Metanephros (tissue), 2 donors: ENCODE results near the gene OR2Z1. TPM values are rescaled to one million over a fixed set of nuclear protein-coding genes. Genes with fewer than 3 reads are reported as not detected.

Experiments used
- small RNA-seq: library from RNA; depleted of rRNA; stranded (forward); fragments of <200 nt; gene quantifications from one replicate; pipeline ENCODE3, GENCODE V24; 2014; ENCODE audit warnings: low replicate concordance
- total RNA-seq: library from RNA; depleted of rRNA; stranded (reverse); fragments of >200 nt; gene quantifications from one replicate; pipeline ENCODE4 v1.2.3, GENCODE V29; 2014

OR2Z1 gene
- not detected for total RNA-seq

GRCh38 chr19:8721334-8721733 lies at the start of gene OR2Z1:
Gene OR2Z1 (plus strand): TSS chr19:8721634. CDS start chr19:8731029, 9,395 bp downstream.

GRCh38 chr19:8698433-8699063 lies 22.9 kb upstream of the OR2Z1 start, which contains the start of gene ACTL9:
Gene ACTL9 (minus strand): TSS chr19:8698795. CDS start chr19:8698701, 94 bp downstream.

Small RNAs within 50 kb of the gene (small RNA-seq; reads per million reads assigned to genes)
- not detected for gene AC012616.1

Other genes starting within 250 kb of the OR2Z1 start
- 6.7 TPM for gene PRAM1, start 219.0 kb upstream of the OR2Z1 start, total RNA-seq
- 20.1 TPM for gene ZNF414, start 207.5 kb upstream of the OR2Z1 start, total RNA-seq
- 20.0 TPM for gene MYO1F, start 144.2 kb upstream of the OR2Z1 start, total RNA-seq
- 78.6 TPM for gene ADAMTS10, start 110.9 kb upstream of the OR2Z1 start, total RNA-seq
- not detected for gene NFILZ, start 91.0 kb upstream of the OR2Z1 start, total RNA-seq
- gene ACTL9, start 22.8 kb upstream of the OR2Z1 start, total RNA-seq, result not detected
- gene ZNF558, start 110.7 kb downstream of the OR2Z1 start, total RNA-seq, result 35.1 TPM
- not detected for gene MBD3L1, start 110.7 kb downstream of the OR2Z1 start, total RNA-seq